Fibroblast of skin of right biceps (primary cell): ENCODE results near the gene FAM120A.
"Not testable (repeated sequence)": the region's sequence is repeated elsewhere in the genome, so short reads cannot be mapped to it uniquely, and the experiment has no call there.

Experiments used
- DNase-seq: peaks from one replicate; pipeline ENCODE4 v3.0.0-alpha.2; 2013

FAM120A gene

DNA sequence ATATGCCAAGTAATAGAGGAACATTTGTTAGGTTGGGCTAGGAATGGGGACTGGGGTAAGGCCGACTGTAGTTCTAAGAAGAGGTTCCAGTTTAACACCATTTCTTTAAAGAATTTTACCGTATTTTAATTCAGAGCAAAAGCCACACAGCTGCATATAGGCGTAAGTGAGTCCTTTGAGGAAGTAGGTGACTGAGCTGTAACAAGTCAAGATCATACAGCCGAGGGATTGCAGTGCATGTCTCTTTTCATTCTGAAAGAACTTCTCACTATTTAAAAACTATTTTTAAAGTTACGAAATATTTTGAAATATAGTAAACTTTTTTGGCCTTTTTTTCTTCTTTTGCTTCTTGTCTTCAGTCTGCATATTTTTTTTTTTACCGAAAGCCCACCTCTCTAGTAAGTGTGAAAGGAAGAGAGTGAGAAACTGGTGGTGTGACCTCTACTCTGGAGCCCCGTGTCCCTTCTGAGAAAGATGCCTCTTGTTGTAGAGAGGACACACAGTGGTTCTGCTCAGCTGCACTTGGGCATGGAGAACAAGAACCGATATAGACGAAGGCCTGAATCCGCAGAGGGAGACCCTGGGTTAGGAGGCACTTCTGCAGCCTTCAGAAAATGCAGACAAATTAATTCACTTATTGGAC, 60.8 kb downstream of the FAM120A start:
- DNase-seq, result not testable (repeated sequence)

DNA sequence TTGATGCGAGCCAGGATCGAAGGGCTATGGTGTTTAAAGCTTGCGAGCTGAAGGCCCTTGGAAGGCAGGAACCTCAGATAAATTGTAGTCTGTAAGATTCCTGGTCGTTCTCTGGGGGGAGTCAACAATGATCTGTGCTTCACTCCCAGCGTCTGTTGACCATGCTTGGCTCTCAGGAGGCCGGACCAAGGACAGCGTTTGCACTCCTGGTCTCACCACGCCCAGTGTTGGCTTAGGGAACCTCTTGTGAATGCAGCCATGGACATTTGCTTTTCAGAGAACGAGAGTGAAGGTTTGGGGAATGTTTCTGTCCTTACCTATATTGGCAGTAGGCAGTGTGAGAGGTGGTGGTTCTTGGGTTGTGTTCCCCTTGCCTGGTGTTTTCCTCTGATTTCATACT, 62.1 kb downstream of the FAM120A start:
- DNase-seq, result no peak

DNA sequence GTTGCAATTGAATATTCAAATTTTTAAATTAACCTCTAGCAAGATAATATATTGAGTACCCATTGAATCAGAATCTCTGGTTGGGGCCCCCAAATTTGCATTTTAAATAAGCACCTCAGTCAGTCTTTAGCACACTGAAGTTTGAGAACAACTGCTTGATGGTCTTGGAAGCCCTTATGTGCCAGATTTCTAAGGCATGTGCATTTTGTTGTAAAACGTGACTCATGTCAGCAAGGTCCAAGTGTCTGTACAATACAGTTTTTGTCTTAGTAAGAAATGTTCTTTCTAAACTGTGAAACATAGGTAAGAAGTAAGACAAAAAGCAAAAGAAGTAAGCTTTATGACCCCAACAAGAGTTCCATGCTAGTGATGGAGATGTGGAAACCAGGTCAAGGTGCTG, 65.8 kb downstream of the FAM120A start:
- DNase-seq, result no peak

GRCh38 chr9:93520523-93520922, 69.0 kb downstream of the FAM120A start:
- DNase-seq, result no peak

- no peak for DNase-seq
Measured at GRCh38 chr9:93522736-93523135, 71.3 kb downstream of the FAM120A start.

- DNase-seq, result no peak
Measured at GRCh38 chr9:93523518-93524144, 72.1 kb downstream of the FAM120A start.

- DNase-seq, result no peak
Measured at GRCh38 chr9:93525476-93525875, 74.0 kb downstream of the FAM120A start.

DNA sequence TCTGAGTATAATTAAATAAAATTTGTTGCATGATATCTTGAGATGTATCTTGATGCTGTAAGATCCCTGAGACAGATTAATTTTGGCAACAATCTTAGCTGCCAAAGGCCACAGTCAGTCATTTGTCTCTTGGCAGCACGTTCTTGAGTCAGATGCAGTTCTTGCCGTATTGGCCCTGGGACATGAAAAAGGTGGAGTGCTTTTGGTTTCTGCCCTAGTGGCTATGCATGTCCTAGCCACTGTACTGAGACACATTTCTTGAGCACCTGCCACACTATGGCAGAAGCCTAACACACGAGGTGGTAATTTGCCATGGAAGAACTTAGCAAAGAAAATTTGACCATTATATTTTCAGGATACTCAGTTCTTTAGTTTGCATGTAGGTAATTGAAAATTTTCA, 79.9 kb downstream of the FAM120A start:
- no peak for DNase-seq

GRCh38 chr9:93532141-93532540, 80.7 kb downstream of the FAM120A start:
- no peak for DNase-seq

- no peak for DNase-seq
Measured at GRCh38 chr9:93533863-93534262, 82.4 kb downstream of the FAM120A start.

DNA sequence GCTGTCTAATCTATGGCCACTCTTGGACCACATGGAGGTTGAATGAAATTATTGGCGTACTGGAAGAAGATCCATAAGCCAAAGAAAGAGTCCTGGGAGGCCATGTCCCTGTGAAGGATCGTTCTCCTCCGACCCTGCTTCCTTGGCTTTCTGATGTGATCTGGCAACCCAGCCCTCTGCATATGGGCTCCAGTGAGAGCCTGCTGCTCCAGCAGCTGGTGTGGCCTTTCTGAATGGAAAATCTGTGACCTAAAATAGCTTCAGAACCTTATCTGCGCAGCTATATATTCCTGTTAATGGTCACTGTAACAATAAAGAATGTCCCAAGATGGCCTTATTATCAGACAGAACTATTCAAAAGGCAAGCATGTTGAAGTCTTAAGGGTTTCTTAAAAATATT, 84.7 kb downstream of the FAM120A start:
- DNase-seq, result no peak

- no peak for DNase-seq
Measured at GRCh38 chr9:93536874-93537273, 85.4 kb downstream of the FAM120A start.

DNA sequence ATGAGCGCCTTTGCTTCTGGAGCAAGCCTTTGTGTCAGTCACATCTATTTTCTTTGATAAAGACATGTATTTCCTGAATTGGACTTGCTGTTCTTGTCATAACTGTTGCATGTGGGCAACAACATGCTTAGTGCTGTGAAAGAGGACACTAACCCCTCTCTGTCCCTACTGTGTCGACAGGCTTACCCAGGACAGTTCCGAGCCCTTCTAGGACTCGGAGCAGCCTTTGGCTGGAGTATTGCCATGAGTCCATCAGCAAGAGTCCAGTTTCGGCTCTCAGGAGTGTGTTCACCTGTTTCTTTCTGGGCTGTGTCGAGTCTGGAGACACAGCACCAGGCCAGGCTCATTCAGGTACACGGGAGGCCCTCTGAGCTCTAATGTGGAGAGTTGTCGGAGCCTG, 88.8 kb downstream of the FAM120A start:
- DNase-seq, result no peak

- DNase-seq, result no peak
Measured at GRCh38 chr9:93541005-93541404, 89.5 kb downstream of the FAM120A start.

DNA sequence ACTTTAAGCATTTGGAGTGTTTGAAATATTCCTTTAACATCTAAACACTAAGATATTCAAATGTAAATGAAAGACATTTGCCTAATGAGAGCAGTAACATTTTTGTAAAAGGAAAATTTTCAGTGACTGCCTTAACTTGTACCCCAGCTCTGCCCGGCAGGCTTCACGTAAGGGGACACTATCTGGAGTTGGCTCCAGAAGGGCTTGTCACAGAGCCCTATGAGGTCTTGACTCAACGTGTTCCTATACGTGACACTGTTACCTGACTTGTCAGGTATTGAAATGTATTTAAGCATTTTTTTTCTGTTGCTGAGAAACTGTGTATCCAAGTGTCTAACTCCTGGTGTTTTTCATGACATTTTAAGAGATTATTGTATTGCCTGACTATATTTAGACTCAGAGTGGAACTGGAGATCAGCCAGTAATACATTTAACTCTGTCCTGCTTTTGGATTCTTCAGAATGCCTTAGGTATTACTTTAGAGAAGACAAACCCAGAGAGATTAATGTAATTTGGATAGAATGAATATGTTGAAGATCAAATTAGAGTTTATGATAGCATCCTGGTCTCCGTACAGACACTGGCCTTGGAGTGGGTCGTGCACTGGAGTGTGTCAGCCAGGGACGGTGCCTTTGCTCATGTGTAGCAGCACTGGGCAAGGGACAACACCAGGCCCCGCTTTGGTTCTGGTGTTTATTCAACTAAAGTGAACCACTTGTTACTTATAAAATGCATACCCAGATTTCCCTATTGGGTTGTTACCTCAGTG, 90.3 kb downstream of the FAM120A start:
- DNase-seq, result no peak

GRCh38 chr9:93543117-93543516, 91.6 kb downstream of the FAM120A start:
- DNase-seq, result no peak

DNA sequence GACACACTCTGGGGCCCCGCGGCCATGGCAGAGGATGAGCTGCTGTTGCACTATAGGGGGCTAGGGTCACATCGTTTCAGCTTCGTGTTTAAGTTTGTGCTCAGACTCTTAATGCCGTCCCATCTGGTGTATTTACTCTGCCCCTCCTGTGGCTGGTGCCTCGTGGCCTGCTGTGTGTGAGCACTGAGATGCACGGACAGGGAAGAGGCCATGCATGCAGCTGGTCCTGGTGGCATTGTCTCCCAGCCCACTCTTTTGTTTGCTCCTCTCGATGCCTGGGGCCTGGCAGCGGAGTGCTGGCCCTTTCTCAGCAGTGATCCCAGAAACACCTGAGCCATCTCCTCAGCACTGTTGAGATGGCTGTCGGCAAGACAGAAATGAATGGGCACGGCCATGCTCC, 94.9 kb downstream of the FAM120A start:
- DNase-seq, result no peak

GRCh38 chr9:93549611-93550010, 98.1 kb downstream of the FAM120A start:
- DNase-seq, result no peak

- no peak for DNase-seq
Measured at GRCh38 chr9:93552923-93553322, 101.4 kb downstream of the FAM120A start.

DNA sequence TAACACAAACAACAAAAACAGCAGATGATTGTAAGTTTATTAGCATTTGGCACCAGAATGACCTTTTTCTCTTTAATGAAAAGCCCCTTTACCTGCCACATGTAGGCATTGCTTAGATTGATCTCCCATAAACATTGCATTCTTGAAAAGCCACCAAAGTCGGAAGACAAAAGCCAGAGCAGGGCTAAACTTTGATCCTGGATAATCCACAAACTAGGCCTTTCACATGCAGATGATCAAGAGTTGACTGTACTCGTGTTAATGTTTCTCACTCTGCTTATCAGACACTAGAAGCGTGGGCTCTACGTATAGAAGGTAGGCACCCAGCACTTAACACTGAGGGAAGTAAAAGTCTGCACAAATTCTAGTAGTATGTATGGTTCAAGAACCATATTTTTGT, 103.9 kb downstream of the FAM120A start:
- no peak for DNase-seq

DNA sequence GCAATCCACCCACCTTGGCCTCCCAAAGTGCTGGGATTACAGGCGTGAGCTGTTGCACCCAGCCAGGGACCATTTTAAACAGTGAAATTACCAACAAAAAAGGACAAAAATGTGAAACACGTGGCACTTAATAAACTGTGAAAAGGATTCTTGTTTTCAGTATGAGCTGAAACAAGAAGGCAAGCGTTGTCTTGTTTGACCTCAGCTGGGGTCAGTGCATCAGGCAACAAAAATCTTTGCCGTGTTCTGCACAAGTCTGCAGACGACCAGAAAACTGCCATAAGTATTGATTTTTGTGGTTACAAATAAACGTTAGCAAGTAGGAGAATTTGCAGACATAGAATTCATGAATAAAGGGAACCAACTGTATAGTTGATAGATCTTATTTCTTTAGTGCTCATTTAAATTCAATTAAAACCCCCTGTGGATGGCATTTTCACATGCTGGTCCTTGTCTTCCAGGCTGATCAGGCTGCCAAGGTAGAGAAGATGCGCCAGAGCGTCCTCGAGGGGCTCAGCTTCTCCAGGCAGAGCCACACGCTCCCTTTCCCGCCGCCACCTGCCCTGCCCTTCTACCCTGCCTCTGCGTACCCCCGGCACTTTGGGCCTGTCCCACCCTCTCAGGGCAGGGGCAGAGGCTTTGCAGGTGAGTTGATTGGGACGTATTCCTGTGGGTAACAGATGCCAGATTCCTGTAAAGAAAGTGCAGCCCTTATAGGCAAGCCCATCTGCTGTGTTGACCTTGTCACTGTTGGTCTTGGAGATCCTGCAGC, 106.1 kb downstream of the FAM120A start:
- no peak for DNase-seq

DNA sequence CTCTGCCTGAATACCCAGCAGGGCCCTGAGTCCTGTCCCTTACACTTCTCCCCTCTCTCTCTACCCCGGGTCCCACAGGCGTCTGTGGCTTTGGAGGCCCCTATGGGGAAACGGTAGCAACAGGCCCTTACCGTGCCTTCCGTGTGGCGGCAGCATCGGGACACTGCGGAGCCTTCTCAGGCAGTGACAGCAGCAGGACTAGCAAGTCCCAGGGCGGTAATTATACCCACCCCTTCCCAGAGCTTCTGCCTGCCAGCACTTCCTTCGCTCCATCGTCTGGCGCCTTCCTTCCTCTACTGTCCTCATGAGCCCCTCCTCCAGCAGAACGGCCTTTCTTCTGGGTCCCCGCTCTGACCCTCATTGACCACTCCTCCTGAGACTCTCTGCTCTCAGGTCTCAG, 107.0 kb downstream of the FAM120A start:
- DNase-seq, result no peak

GRCh38 chr9:93560991-93561390, 109.5 kb downstream of the FAM120A start:
- DNase-seq, result no peak

DNA sequence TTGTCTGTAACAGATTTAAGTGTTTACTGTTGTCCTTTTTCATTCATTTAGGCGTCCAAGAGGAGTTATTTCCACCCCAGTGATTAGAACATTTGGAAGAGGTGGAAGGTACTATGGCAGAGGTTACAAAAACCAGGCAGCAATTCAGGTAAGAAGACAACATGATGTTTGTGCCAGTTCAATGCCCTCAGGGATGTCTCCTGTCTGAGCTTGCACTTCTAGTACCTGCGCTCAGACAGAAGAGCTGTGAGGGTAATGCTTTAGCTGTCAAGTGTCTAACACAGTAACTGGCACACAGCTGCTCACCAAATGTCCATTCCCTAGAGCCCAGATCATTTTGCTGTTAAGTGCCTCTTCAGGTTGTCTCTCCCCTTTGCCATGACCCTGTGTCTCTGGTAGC, 110.7 kb downstream of the FAM120A start:
- DNase-seq, result no peak
